ENCODE measurements around the gene PTPRN2. TPM values are rescaled to one million over a fixed set of nuclear protein-coding genes. Genes with fewer than 3 reads are reported as not detected.

The PTPRN2 gene
- total and polyA plus RNA-seq, 2 of the 13 experiments (the other 11 are each of a cell fraction or from before 2014, with no cell fraction given), result 2.5 to 24.2 TPM

GRCh38 chr7:157739031-157739430 is 848.6 kb downstream of the PTPRN2 start:
- H3K27ac ChIP-seq (ENCODE audit: extremely low read length, insufficient read depth, low read length), result no peak overlapping the region
- TF ChIP-seq ZNF567 (CRISPR knock-in tag; IDR thresholded peaks at IDR 0.05; ENCODE audit: borderline replicate concordance), result no peak
- TF ChIP-seq IRX3 (CRISPR knock-in tag; IDR thresholded peaks at IDR 0.05; ENCODE audit: borderline replicate concordance, low read depth), result no peak
- no peak for TF ChIP-seq ZNF503 (CRISPR knock-in tag; IDR thresholded peaks at IDR 0.05)
- no peak for TF ChIP-seq ELF3 (CRISPR knock-in tag; IDR thresholded peaks at IDR 0.05)
- TF ChIP-seq ZNF232 (CRISPR knock-in tag; IDR thresholded peaks at IDR 0.05; ENCODE audit: borderline replicate concordance), result no peak
- no peak for TF ChIP-seq ZNF761 (CRISPR knock-in tag; conservative IDR thresholded peaks at IDR 0.05)
- TF ChIP-seq JUND (CRISPR knock-in tag; IDR thresholded peaks at IDR 0.05), result no peak
- TF ChIP-seq ZNF547 (CRISPR knock-in tag; IDR thresholded peaks at IDR 0.05), result no peak
- TF ChIP-seq KAT2B (IDR thresholded peaks at IDR 0.05; ENCODE audit: borderline replicate concordance, low read depth, low read length), result no peak
- no peak for TF ChIP-seq ZNF720 (CRISPR knock-in tag; IDR thresholded peaks at IDR 0.05)
- no peak for TF ChIP-seq AGO1 (IDR thresholded peaks at IDR 0.05; ENCODE audit: low read depth, low read length, poor library complexity, severe bottlenecking)
- H3K4me3 ChIP-seq (replicated peaks in 1 of 3; ENCODE audit: insufficient read depth in 1 of 3, low read depth in 2 of 3, low read length in 3 of 3), result no peak overlapping the region
- intact Hi-C loops (cut with micrococcal nuclease; ENCODE audit: unreplicated experiment), result no loop called here
- H3K9ac ChIP-seq (ENCODE audit: insufficient read depth, low read depth, low read length), result no peak overlapping the region
- WGBS (ENCODE audit: low lambda C conversion rate), result 73% methylated on average over 8 of the region's 8 CpGs
- ChIA-PET POLR2A (no interaction called here), CTCF (ENCODE audit: low intra/inter-chr PET ratio, low total read pairs) (no interaction called here)
- no peak overlapping the region for H2AFZ ChIP-seq (ENCODE audit: low read length)
- H4K20me1 ChIP-seq (ENCODE audit: insufficient read depth, low read length), result peaks cover 7% of the 10 kb centered on the region; the same call in 1 of the 2 replicates
- ATAC-seq (no peak), DNase-seq (ENCODE audit: low spot score) (no peak), FAIRE-seq (no peak)
- no peaks in the 10 kb centered on the region for H3K79me2 ChIP-seq (ENCODE audit: insufficient read depth, low read length)
- H3K4me1 ChIP-seq (ENCODE audit: insufficient read depth, low read length), result no peaks in the 10 kb centered on the region
- H3K36me3 ChIP-seq (replicated peaks in 1 of 2; ENCODE audit: control insufficient read depth in 1 of 2, insufficient read depth in 2 of 2, low read length in 2 of 2), result no peaks in the 10 kb centered on the region
- H3K9me3 ChIP-seq (ENCODE audit: low read length), result no peaks in the 10 kb centered on the region
- BruUV-seq (replicated peaks), result no TSS peak
- no peak overlapping the region for H3K4me2 ChIP-seq (ENCODE audit: low read depth, low read length)
- H3K27me3 ChIP-seq (ENCODE audit: control insufficient read depth in 1 of 2, insufficient read depth in 2 of 2, low read length in 2 of 2), result peaks cover 8 to 57% of the 10 kb centered on the region in 2 experiments; a peak in 4 of 5 replicates
- in situ Hi-C loops (cut with HindIII; ENCODE audit: extremely low pct_ligation_motif_present, low pct_unique_long_range_greater_than_20kb), result no loop called here
